GM23338 (cell line): ENCODE results near the gene NLRC3. TPM values are rescaled to one million over a fixed set of nuclear protein-coding genes. Genes with fewer than 3 reads are reported as not detected.

ENCODE experiments used
- ATAC-seq: fragments of 200-7000 bp; cut with Tn5 transposase; 3 replicates; pipeline ENCODE4 v1.9.1; 2020
- DNase-seq: peaks from one replicate; pipeline ENCODE4 v3.0.0-alpha.2; 2015; ENCODE audit warnings: low spot score
- H2AFZ ChIP-seq: fragments of 200-600 bp; sonication (generic); 2 replicates; pipeline ENCODE4 v1.8.0; 2016; ENCODE audit warnings: antibody characterized with exemption, mild to moderate bottlenecking, moderate library complexity
- H3F3A ChIP-seq: fragments of 200-600 bp; sonication (generic); replicated peaks from 2 replicates; pipeline ENCODE4 v1.8.0; 2017; ENCODE audit warnings: antibody characterized with exemption, mixed run types, low read depth
- H3K27ac ChIP-seq: fragments of 200-600 bp; sonication (generic); 2 replicates; pipeline ENCODE4 v1.6.1; 2016; ENCODE audit warnings: low read depth
- H3K27me3 ChIP-seq: fragments of 200-600 bp; sonication (generic); 2 replicates; pipeline ENCODE4 v1.8.0; 2016; ENCODE audit warnings: mild to moderate bottlenecking, mixed run types, moderate library complexity; ENCODE audit not compliant: insufficient read depth
- H3K36me3 ChIP-seq: fragments of 200-600 bp; sonication (generic); 2 replicates; pipeline ENCODE4 v1.8.0; 2016; ENCODE audit warnings: mild to moderate bottlenecking; ENCODE audit not compliant: insufficient read depth
- H3K4me1 ChIP-seq: fragments of 200-600 bp; sonication (generic); 2 replicates; pipeline ENCODE4 v1.8.0; 2016; ENCODE audit warnings: mild to moderate bottlenecking, moderate library complexity; ENCODE audit not compliant: insufficient read depth
- H3K4me2 ChIP-seq: fragments of 200-600 bp; sonication (generic); 2 replicates; pipeline ENCODE4 v1.7.1; 2017; ENCODE audit warnings: mixed run types
- H3K4me3 ChIP-seq: fragments of 200-600 bp; sonication (generic); 2 replicates; pipeline ENCODE4 v1.6.1; 2016; ENCODE audit warnings: mixed run types
- H3K79me2 ChIP-seq: fragments of 200-600 bp; sonication (generic); replicated peaks from 2 replicates; pipeline ENCODE4 v1.8.0; 2017; ENCODE audit warnings: mild to moderate bottlenecking; ENCODE audit not compliant: insufficient read depth
- H3K9me2 ChIP-seq: fragments of 200-600 bp; sonication (generic); 2 replicates; pipeline ENCODE4 v1.8.0; 2017; ENCODE audit not compliant: insufficient read depth
- H4K20me1 ChIP-seq: fragments of 200-600 bp; sonication (generic); replicated peaks from 2 replicates; pipeline ENCODE4 v1.8.0; 2017; ENCODE audit warnings: mild to moderate bottlenecking; ENCODE audit not compliant: insufficient read depth
- H3K27ac Mint-ChIP-seq: 2 replicates; pipeline ENCODE4 v1.8.0; 2020; ENCODE audit warnings: inconsistent platforms, mild to moderate bottlenecking, moderate library complexity, mixed read lengths
- H3K27me3 Mint-ChIP-seq: 3 replicates; pipeline ENCODE4 v1.8.0; 2022; ENCODE audit warnings: low read depth, mild to moderate bottlenecking, moderate library complexity, mixed read lengths, inconsistent platforms; ENCODE audit not compliant: insufficient read depth, poor library complexity
- H3K36me3 Mint-ChIP-seq: 3 replicates; pipeline ENCODE4 v1.8.0; 2021; ENCODE audit warnings: low read depth, mild to moderate bottlenecking, inconsistent platforms, moderate library complexity, mixed read lengths
- H3K4me1 Mint-ChIP-seq: 3 replicates; pipeline ENCODE4 v1.8.0; 2020; ENCODE audit warnings: mild to moderate bottlenecking, inconsistent platforms, mixed read lengths
- H3K4me3 Mint-ChIP-seq: 3 replicates; pipeline ENCODE4 v1.8.0; 2021; ENCODE audit warnings: moderate library complexity, mild to moderate bottlenecking, inconsistent platforms, mixed read lengths
- H3K9me3 Mint-ChIP-seq: 3 replicates; pipeline ENCODE4 v1.8.0; 2020; ENCODE audit warnings: moderate library complexity, mild to moderate bottlenecking, inconsistent platforms, mixed read lengths
- CREB1 ChIP-seq: fragments of 250-450 bp; sonication (Bioruptor Pico); IDR thresholded peaks from 2 replicates; pipeline ENCODE4 v1.5.0; 2020; ENCODE audit warnings: low read depth, mild to moderate bottlenecking, moderate library complexity
- EZH2 ChIP-seq: fragments of 200-600 bp; sonication (generic); IDR thresholded peaks from one replicate; pipeline ENCODE4 v1.8.0; 2017; ENCODE audit warnings: antibody characterized with exemption, mild to moderate bottlenecking, low read depth; ENCODE audit not compliant: unreplicated experiment
- EZH2phosphoT487 ChIP-seq: fragments of 200-600 bp; sonication (generic); IDR thresholded peaks from one replicate; pipeline ENCODE4 v1.8.1; 2018; ENCODE audit warnings: antibody characterized with exemption; ENCODE audit not compliant: unreplicated experiment
- JUNB ChIP-seq: IDR thresholded peaks from one replicate; pipeline ENCODE4 v1.6.1; 2016; ENCODE audit warnings: antibody characterized with exemption; ENCODE audit not compliant: unreplicated experiment
- NANOG ChIP-seq: IDR thresholded peaks from 2 replicates; pipeline ENCODE4 v1.6.1; 2016; ENCODE audit warnings: antibody characterized with exemption, borderline replicate concordance
- POLR2AphosphoS5 ChIP-seq: IDR thresholded peaks from 2 replicates; pipeline ENCODE4 v1.6.1; 2016; ENCODE audit warnings: antibody characterized with exemption, low read depth
- STAT1 ChIP-seq: IDR thresholded peaks from one replicate; pipeline ENCODE4 v1.6.1; 2016; ENCODE audit warnings: antibody characterized with exemption; ENCODE audit not compliant: unreplicated experiment
- ZNF114 ChIP-seq: fragments of 250-450 bp; sonication (Bioruptor Pico); IDR thresholded peaks from 2 replicates; pipeline ENCODE4 v1.5.0; 2020; ENCODE audit warnings: mild to moderate bottlenecking, moderate library complexity
- ZNF331 ChIP-seq: fragments of 250-450 bp; sonication (Bioruptor Pico); IDR thresholded peaks from 2 replicates; pipeline ENCODE4 v1.5.0; 2020; ENCODE audit warnings: low read depth, mild to moderate bottlenecking, moderate library complexity
- polyA plus RNA-seq: library from polyadenylated mRNA; unstranded; fragments of >200 nt; fragmentation: Nextera tagmentation; extraction: Ambion mirVana; gene quantifications from 2 replicates; pipeline ENCODE4 v1.2.1, GENCODE V29; 2016
- total RNA-seq: library from RNA; depleted of rRNA; stranded (reverse); fragments of >200 nt; shearing (Covaris generic); gene quantifications from 2 replicates; pipeline ENCODE4 v1.2.3, GENCODE V29; 2014
- TF ChIP-seq, protein P1 (sequence below): fragments of 250-450 bp; sonication (Bioruptor Pico); IDR thresholded peaks from 2 replicates; pipeline ENCODE4 v1.5.0; 2020; ENCODE audit warnings: mild to moderate bottlenecking, moderate library complexity
- TF ChIP-seq, protein P2 (sequence below): IDR thresholded peaks from one replicate; pipeline ENCODE4 v1.6.1; 2018; ENCODE audit warnings: antibody characterized with exemption; ENCODE audit not compliant: unreplicated experiment
- TF ChIP-seq, protein P3 (sequence below): IDR thresholded peaks from 2 replicates; pipeline ENCODE4 v1.6.1; 2016; ENCODE audit warnings: antibody characterized with exemption
- TF ChIP-seq, protein P4 (sequence below), 2 experiments: fragments of 200-600 bp in 1 of 2; sonication (generic) in 1 of 2; conservative IDR thresholded peaks; 2 replicates each; pipeline versions ENCODE4 v1.5.1 to v1.6.1; 2016 to 2017; ENCODE audit warnings: antibody characterized with exemption in 2 of 2, low read depth in 2 of 2, mild to moderate bottlenecking in 2 of 2, moderate library complexity in 1 of 2

Gene NLRC3
- total and polyA plus RNA-seq, 2 experiments from 2014 or later = 0.11 to 0.49 TPM

DNA sequence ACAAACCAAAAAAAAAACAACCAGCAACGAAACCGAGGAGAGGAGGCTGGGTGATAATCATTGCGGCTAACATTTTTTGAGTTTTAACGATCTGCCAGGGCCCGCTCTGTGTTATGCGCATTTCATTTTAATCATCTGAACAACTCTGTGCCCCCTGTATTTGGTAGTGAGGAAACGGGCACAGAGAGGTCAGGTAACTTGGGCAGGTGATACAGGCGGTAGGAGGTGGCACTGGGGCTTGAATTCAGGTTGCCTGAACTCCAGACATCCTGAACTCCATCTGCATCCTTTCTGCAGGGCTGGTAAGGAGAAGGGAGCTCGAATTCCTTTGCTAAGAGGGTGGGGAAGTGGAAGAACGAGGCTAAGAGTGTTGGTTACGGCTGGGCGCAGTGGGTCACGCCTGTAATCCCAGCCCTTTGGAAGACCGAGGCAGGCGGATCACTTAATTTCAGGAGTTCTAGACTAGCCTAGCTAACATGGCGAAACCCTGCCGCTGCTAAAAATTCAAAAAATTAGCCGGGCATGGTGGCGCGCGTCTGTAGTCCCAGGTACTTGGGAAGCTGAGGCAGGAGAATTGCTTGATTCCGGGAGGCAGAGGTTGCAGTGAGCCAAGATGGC, 75.3 kb downstream of the NLRC3 start:
- no peaks in the 10 kb centered on the region for H3K9me3 Mint-ChIP-seq
- peaks cover 6% of the 10 kb centered on the region for H3K27me3 Mint-ChIP-seq
- H3K27ac ChIP-seq = peak overlapping the region; percentile 91
- H2AFZ ChIP-seq = peak overlapping the region; percentile 93
- no peaks in the 10 kb centered on the region for H3K36me3 ChIP-seq
- peaks cover 12% of the 10 kb centered on the region; the same call in 1 of the 2 replicates for H3F3A ChIP-seq
- TF ChIP-seq EZH2 = no peak
- no peak for TF ChIP-seq ZNF331 (CRISPR knock-in tag)
- TF ChIP-seq, protein P1, sequence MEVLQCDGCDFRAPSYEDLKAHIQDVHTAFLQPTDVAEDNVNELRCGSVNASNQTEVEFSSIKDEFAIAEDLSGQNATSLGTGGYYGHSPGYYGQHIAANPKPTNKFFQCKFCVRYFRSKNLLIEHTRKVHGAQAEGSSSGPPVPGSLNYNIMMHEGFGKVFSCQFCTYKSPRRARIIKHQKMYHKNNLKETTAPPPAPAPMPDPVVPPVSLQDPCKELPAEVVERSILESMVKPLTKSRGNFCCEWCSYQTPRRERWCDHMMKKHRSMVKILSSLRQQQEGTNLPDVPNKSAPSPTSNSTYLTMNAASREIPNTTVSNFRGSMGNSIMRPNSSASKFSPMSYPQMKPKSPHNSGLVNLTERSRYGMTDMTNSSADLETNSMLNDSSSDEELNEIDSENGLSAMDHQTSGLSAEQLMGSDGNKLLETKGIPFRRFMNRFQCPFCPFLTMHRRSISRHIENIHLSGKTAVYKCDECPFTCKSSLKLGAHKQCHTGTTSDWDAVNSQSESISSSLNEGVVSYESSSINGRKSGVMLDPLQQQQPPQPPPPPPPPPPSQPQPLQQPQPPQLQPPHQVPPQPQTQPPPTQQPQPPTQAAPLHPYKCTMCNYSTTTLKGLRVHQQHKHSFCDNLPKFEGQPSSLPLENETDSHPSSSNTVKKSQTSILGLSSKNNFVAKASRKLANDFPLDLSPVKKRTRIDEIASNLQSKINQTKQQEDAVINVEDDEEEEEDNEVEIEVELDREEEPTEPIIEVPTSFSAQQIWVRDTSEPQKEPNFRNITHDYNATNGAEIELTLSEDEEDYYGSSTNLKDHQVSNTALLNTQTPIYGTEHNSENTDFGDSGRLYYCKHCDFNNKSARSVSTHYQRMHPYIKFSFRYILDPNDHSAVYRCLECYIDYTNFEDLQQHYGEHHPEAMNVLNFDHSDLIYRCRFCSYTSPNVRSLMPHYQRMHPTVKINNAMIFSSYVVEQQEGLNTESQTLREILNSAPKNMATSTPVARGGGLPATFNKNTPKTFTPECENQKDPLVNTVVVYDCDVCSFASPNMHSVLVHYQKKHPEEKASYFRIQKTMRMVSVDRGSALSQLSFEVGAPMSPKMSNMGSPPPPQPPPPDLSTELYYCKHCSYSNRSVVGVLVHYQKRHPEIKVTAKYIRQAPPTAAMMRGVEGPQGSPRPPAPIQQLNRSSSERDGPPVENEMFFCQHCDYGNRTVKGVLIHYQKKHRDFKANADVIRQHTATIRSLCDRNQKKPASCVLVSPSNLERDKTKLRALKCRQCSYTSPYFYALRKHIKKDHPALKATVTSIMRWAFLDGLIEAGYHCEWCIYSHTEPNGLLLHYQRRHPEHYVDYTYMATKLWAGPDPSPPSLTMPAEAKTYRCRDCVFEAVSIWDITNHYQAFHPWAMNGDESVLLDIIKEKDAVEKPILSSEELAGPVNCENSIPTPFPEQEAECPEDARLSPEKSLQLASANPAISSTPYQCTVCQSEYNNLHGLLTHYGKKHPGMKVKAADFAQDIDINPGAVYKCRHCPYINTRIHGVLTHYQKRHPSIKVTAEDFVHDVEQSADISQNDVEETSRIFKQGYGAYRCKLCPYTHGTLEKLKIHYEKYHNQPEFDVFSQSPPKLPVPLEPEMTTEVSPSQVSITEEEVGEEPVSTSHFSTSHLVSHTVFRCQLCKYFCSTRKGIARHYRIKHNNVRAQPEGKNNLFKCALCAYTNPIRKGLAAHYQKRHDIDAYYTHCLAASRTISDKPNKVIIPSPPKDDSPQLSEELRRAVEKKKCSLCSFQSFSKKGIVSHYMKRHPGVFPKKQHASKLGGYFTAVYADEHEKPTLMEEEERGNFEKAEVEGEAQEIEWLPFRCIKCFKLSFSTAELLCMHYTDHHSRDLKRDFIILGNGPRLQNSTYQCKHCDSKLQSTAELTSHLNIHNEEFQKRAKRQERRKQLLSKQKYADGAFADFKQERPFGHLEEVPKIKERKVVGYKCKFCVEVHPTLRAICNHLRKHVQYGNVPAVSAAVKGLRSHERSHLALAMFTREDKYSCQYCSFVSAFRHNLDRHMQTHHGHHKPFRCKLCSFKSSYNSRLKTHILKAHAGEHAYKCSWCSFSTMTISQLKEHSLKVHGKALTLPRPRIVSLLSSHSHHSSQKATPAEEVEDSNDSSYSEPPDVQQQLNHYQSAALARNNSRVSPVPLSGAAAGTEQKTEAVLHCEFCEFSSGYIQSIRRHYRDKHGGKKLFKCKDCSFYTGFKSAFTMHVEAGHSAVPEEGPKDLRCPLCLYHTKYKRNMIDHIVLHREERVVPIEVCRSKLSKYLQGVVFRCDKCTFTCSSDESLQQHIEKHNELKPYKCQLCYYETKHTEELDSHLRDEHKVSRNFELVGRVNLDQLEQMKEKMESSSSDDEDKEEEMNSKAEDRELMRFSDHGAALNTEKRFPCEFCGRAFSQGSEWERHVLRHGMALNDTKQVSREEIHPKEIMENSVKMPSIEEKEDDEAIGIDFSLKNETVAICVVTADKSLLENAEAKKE = no peak
- TF ChIP-seq NANOG = no peak
- no peak for TF ChIP-seq ZNF114 (CRISPR knock-in tag)
- TF ChIP-seq POLR2AphosphoS5 = no peak
- TF ChIP-seq, protein P2, sequence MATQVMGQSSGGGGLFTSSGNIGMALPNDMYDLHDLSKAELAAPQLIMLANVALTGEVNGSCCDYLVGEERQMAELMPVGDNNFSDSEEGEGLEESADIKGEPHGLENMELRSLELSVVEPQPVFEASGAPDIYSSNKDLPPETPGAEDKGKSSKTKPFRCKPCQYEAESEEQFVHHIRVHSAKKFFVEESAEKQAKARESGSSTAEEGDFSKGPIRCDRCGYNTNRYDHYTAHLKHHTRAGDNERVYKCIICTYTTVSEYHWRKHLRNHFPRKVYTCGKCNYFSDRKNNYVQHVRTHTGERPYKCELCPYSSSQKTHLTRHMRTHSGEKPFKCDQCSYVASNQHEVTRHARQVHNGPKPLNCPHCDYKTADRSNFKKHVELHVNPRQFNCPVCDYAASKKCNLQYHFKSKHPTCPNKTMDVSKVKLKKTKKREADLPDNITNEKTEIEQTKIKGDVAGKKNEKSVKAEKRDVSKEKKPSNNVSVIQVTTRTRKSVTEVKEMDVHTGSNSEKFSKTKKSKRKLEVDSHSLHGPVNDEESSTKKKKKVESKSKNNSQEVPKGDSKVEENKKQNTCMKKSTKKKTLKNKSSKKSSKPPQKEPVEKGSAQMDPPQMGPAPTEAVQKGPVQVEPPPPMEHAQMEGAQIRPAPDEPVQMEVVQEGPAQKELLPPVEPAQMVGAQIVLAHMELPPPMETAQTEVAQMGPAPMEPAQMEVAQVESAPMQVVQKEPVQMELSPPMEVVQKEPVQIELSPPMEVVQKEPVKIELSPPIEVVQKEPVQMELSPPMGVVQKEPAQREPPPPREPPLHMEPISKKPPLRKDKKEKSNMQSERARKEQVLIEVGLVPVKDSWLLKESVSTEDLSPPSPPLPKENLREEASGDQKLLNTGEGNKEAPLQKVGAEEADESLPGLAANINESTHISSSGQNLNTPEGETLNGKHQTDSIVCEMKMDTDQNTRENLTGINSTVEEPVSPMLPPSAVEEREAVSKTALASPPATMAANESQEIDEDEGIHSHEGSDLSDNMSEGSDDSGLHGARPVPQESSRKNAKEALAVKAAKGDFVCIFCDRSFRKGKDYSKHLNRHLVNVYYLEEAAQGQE = no peak
- TF ChIP-seq, protein P3, sequence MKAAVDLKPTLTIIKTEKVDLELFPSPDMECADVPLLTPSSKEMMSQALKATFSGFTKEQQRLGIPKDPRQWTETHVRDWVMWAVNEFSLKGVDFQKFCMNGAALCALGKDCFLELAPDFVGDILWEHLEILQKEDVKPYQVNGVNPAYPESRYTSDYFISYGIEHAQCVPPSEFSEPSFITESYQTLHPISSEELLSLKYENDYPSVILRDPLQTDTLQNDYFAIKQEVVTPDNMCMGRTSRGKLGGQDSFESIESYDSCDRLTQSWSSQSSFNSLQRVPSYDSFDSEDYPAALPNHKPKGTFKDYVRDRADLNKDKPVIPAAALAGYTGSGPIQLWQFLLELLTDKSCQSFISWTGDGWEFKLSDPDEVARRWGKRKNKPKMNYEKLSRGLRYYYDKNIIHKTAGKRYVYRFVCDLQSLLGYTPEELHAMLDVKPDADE = no peak
- no peak for TF ChIP-seq CREB1 (CRISPR knock-in tag)
- no peak for TF ChIP-seq STAT1
- TF ChIP-seq, protein P4, sequence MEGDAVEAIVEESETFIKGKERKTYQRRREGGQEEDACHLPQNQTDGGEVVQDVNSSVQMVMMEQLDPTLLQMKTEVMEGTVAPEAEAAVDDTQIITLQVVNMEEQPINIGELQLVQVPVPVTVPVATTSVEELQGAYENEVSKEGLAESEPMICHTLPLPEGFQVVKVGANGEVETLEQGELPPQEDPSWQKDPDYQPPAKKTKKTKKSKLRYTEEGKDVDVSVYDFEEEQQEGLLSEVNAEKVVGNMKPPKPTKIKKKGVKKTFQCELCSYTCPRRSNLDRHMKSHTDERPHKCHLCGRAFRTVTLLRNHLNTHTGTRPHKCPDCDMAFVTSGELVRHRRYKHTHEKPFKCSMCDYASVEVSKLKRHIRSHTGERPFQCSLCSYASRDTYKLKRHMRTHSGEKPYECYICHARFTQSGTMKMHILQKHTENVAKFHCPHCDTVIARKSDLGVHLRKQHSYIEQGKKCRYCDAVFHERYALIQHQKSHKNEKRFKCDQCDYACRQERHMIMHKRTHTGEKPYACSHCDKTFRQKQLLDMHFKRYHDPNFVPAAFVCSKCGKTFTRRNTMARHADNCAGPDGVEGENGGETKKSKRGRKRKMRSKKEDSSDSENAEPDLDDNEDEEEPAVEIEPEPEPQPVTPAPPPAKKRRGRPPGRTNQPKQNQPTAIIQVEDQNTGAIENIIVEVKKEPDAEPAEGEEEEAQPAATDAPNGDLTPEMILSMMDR (conservative IDR thresholded peaks at IDR 0.05; ENCODE audit: low read depth in 2 of 2) = no peak
- no peak for TF ChIP-seq EZH2phosphoT487
- no peak for TF ChIP-seq JUNB
- H3K4me3 Mint-ChIP-seq = peak overlapping the region; percentile 94
- peak overlapping the region; percentile 85 for H3K4me3 ChIP-seq
- peaks cover 12% of the 10 kb centered on the region for H3K4me1 Mint-ChIP-seq
- H3K4me1 ChIP-seq = no peaks in the 10 kb centered on the region; the same call in 1 of the 2 replicates
- no peaks in the 10 kb centered on the region for H3K27me3 ChIP-seq
- DNase-seq (peak; percentile 35), ATAC-seq (no peak)
- peak overlapping the region; percentile 73 for H3K4me2 ChIP-seq
- no peaks in the 10 kb centered on the region for H3K79me2 ChIP-seq
- peaks cover 10% of the 10 kb centered on the region; the same call in 1 of the 3 replicates for H3K36me3 Mint-ChIP-seq
- no peaks in the 10 kb centered on the region for H3K9me2 ChIP-seq
- H4K20me1 ChIP-seq = no peaks in the 10 kb centered on the region
- H3K27ac Mint-ChIP-seq = no peak overlapping the region
